ENCODE measurements around the gene MAT2A.
"Not testable (repeated sequence)": the region's sequence is repeated elsewhere in the genome, so short reads cannot be mapped to it uniquely, and the experiment has no call there.

Gene MAT2A

DNA sequence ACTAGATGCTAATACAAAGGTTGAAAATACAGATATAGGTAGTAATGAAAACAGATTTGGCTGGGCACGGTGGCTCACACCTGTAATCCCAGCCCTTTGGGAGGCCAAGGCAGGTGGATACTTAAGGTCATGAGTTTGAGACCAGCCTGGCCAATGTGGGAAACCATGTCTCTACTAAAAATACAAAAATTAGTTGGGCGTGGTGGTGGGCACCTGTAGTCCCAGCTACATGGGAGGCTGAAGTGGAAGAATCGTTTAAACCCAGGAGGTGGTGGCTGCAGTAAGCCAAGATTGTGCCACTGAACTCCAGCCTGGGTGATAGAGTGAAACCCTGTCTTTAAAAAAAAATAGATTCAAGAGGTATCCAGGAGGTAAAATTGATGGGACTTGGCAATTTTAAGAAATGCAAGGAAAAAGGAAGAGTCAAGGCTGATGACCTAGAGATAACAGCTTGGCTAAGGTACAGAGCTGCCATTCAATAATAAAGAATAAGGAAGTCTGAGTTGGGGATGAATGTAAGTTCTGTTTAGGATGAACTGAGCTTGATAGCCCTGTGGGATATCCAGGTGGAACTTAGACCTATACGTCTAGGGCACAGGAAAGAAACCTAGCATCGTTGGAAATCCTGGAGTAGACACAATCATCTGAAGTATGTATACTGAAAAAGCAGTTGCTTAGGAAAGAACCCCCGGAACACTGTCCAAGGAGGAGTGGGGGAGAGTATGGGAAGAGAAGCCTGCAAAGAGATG is 9.1 kb downstream of the MAT2A start:
- no peak for DNase-seq

DNA sequence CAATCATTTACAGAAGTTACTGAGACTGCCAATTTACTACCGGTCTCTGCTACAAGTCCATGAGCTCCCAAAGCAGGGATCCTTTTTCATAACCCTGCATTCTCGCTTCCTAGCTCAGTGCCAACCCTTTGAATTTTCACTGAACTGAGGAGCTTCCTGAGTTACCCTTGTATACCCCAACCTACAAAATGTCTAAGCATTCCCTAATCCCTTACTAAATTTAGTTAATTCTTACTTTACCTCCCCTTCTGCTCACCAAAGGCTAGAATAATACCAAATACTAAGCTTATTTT is 9.6 kb downstream of the MAT2A start:
- DNase-seq: no peak

DNA sequence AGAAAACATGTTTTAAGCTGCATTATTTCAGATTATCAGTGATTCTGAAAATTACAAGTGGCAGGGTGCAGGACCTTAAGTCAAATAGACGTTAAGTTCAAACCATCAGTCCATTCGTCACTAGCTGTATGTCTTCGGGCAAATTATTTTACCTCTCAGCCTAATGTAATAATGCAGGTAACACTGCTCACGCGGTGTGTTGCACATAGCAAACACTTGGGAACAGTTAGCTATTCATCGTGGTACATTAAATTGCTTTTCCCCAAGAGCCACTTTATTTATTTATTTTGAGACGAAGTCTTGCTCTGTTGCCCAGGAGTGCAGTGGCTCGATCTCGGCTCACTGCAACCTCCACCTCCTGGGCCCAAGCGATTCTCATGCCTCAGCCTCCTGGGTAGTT is 10.1 kb downstream of the MAT2A start:
- DNase-seq: no peak

DNA sequence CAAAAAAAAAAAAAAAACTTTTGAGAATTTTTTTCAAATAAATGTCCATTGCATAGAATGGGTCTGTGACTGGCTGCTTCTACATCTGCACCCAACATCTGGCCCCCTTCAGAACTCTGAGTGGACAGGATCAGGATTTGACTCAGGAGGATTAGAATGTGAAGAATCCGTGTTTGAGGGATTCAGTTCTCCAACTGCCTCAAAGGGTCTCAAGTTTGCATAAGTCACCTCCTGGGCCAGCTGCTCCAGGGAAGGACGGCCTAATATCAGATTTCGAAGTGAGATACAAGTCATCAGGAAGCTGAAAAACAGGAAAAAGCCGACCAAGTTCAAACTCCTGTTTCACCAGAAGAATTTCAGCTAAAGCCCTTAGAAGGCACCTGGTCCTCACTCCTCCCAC is 10.9 kb downstream of the MAT2A start:
- no peak for DNase-seq

DNA sequence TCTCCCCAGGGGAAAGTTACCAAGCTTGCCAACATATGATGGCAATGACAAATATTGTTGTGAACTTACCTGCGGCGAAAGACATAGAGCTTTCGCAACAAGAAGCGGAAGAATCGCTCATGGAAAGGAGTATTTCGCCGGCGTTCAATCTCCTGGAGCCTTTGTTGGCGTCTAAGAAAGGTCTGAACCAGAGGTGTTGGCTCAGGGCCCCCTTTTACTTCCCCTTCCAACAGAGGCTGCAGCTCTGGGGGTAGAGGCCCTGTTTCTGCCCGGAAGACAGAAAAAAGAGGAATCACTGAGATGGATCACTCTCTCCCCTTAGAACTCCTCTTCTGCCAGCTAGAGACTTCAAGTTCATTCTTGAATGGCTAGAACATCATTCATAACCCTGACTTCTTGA is 11.5 kb downstream of the MAT2A start:
- DNase-seq: no peak

DNA sequence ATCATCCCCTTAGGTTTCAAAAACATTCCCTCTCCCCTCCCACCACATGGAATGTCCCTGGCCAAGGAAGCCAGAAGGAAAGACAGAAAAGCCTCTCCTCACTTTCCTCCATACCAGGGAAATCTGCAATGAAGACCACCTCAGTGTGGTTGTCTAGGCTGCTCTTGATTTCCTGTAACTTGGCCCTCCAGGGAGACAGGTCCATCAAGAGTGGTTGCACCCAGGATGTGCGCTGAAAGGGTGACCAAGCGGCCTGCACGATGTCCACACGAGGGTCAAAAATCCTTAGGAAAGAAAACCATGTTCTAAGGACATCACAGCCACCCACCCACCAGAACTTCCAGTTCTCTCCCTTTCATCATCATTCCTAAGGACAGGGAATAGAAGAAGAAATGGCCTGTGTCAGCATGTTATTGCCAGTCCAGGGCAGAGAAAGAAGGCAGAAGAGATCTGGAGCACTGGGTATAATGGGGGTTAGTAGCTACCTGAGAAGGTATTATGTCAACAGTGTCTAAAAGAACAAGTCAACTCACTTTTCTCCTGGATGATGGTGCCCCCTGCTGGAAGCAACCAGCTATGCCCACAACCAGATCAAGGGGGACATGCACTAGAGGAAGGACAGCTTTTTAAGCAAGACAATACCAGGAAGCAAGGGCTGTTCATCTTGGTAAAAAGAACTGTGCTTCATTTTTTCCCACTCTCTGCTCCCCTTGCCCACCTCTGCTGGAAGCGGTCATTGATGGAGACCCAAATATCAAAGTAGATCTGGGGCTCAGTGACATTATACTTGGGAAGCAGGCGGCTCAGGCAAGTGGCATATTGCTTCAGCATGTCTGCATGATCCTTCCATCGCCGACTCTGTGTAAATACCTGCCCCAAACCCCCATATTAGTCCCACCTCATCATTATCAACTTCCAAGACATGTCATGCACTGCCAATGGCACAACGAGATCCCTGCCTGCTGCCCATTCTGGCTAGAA is 13.0 kb downstream of the MAT2A start:
- DNase-seq: peak; percentile 89

DNA sequence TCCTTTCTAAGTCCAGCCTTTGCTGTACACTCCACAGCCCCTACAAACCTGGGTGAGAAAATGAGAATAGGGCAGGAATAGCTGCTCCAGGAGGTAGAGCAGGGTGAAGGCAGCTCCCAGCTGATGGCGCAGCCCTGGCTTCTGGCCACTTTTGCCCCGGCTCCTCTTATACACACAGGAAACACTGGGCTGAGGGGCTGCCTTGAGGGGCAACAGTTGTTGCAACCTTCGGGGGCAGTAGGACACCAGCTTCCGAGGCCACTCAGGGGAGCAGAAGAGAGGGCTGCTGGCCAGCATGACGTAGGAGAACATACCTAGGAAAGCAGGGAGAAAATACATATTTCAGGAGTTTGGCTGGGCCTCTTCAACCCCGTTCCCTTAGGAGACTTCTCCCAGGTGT is 14.2 kb downstream of the MAT2A start:
- DNase-seq: no peak

DNA sequence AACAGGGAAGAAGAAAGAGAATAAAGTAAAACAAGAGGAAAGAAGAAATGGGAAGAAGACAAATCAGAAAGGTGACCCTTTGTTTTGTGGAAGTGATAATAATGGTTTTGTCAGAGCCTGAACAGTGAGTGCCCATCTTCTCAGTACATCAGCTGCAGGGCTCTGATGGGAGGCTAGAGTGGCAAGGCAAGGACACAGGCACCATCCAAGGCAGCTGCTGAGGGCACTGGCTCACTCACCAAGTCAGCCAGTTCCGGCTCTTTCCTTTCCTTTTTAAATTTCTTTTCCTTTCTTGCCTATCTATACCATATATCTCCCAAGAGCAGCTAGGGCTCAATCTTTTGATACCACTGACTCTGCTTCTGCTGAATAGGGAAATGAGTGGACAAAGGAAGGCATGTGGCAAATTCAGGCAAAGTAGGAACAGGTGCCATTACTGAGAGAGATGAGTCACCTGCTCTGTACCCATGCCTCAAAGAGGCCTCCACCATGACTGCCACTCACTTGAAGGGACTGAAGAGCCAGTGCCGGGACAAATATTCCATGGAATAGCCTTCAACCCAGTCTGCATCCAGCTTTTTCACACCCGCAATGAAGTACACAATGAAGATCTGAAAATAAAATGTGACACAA is 16.1 kb downstream of the MAT2A start:
- DNase-seq: no peak

DNA sequence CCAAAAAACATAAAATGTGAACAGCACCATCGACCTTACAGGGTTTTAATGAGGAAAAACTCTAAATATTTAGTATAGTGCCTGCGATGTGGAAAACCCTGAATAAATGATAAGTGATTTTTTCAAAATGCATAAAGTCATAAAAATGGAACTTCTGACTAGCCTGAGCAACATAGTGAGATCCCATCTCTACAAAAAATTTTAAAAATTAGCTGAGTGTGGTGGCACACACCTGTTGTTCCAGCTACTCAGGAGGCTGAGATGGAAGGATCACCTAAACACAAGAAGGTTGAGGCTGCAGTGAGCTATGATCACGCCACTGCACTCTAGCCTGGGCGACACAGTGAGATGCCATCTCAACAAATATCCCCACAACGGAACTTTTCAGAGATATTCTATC is 18.2 kb downstream of the MAT2A start:
- no peak for DNase-seq

DNA sequence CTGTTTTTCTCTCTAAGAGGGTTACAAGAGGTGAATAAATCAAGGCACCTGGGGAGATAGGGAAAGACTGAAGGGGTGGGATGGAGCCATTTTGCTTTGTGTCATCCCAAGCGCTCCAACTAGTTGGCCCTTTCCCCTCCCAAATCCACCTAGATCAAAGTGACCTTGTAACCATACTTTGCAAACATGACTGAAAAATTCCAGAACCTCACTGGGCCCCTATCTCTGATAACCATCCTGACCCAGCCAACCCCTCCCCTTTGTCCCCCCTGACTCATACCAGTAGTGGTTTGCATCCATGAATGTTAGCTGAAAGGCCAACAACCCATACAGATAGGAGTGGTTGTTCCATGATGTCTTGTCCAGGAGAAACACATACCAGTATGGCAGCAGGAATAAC is 19.2 kb downstream of the MAT2A start:
- no peak for DNase-seq

DNA sequence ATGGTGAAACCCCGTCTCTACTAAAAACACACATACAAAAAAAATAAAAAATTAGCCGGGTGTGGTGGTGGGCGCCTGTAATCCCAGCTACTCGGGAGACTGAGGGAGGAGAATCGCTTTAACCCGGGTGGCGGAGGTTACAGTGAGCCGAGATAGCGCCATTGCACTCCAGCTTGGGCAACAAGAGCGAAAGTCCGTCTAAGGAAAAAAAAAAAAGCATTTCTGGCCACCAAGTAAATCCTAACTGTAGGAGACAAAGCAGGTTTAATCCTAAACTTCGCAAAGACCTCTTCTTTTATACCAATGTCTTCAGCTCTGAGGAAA is 21.4 kb downstream of the MAT2A start:
- DNase-seq: not testable (repeated sequence)

DNA sequence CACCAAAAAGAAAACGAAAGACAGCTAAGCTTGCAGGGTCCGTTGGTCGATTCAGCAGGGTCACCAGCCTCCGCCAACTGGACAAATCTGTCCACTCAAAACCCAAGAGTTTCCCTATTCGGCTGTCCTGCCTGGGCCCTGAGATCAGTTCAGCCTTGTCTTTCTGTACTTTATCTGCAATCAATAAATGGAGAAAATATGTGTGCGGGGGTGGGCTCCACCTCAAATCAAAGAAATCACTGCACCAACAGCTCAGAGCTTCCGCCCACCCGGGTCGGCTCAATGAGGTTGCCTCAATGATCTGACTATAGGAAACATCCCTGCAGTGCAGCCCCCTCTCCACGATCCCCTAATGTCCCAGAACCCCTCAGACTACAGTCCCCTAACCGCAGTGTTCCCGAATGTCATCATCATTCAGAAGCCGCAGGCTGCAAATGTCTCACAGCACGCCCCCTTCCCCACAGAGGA is 21.9 kb downstream of the MAT2A start:
- no peak for DNase-seq

DNA sequence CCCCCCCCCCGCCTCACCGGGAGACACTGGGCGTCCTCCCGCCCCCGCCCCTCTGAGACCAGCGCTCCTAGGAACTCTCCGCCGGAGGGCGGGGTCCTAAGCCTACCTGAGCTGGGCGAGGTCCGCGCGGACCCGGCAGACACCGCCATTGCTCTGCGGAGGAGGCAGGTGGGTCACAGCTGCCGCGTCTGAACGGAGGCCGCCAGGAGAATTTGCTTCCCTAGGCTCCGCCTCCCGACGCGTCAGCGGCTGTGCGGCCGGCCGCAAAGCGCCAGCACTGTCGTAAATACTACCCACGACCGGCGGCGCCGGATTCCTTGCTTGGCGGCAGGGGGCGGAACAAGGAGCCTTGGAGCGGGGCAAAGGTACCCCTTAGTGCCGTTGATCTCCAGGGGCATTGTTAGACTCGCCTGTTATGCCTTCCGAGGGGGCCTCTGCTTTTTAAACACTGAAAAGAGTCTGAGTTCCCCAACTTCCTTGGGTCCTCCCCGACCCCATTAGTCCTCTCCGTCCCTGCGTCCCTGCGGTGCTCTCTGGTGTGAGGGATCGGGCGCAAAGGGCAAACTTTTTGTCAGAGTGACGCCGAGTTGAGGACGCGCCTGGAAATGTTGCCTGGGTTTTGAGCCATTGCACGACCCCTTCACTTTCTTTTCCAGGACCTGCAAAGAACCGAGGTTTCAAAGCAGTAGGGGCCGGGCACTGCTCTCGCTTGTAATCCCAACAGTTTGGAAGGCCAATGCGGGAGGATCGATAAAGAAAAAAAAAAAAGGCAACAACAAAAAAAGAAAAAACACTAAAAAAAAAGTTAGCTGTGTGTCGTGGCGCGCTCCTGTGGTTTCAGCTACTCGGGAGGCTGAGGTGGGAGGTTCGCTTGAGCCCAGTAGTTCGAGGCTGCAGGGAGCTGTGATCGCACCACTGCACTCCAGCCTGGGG is 22.6 kb downstream of the MAT2A start, which contains the start of gene GGCX:
Gene GGCX, minus strand, starts transcription at position 214 of the 933 bp plus-strand sequence. Its CDS starts 65 bp downstream, at position 149.
- peak; percentile 97 for DNase-seq

DNA sequence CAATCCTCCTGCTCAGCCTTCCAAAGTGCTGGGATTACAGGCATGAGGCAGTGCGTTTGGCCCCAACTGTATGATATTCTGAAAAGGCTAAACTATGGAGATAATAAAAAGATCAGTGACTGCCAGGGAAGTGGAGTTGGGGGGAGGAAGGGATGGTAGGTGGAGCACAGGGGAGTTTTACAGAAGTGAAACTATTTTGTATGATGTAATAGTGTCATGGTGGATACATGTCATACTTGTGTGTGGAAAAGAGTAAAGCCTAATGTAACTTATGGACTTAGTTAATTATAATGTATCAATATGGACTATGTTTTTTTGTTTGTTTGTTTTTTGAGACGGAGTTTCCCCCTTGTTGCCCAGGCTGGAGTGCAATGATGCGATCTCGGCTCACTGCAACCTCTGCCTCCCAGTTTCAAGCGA is 25.2 kb downstream of the MAT2A start:
- DNase-seq: no peak

DNA sequence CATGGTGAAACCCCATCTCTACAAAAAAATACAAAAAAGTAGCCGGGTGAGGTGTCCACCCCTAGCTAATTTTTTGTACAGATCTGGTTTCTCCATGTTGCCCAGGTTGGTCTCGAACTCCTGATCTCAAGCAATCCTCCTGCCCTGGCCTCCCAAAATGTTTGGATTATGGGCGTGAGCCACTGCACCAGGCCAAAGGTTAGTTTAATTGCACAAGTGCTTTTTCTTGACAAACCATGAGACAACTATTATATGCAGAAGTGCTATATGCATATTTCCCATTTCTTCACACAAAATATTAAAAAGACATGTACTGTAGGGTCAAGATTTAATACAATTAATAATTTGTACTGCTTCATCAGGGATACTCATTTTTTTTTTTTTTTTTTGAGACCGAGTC is 27.3 kb downstream of the MAT2A start:
- DNase-seq: no peak

DNA sequence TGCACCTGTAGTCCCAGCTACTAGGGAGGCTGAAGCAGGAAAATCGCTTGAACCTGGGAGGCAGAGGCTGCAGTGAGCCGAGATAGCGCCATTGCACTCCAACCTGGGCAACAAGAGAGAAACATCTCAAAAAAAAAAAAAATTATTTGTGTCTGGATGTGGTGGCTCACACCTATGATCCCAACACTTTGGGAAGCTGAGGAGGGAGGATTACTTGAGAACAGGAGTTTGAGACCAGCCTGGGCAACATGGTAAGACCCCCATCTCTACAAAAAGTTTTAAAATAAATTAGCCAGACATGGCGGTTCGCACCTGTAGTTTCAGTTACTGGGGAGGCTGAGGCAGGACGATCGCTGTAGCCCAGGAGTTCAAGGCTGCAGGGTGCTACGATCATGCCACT is 36.8 kb downstream of the MAT2A start:
- DNase-seq: no peak

DNA sequence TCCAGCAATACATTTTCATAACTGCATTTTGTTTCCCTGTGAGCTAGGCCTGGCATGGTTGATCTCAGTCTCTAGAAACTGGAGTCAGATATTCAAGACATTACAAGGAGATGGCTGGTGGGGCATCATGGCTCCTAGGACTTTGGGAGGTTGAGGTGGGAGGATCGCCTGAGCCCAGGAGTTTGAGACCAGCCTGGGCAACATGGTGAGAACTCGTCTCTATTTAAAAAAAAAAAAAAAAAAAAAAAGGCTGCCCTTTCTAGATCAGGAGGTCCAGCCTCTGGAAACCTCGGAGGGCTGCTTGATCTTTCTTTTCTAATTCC is 38.1 kb downstream of the MAT2A start:
- DNase-seq: no peak

DNA sequence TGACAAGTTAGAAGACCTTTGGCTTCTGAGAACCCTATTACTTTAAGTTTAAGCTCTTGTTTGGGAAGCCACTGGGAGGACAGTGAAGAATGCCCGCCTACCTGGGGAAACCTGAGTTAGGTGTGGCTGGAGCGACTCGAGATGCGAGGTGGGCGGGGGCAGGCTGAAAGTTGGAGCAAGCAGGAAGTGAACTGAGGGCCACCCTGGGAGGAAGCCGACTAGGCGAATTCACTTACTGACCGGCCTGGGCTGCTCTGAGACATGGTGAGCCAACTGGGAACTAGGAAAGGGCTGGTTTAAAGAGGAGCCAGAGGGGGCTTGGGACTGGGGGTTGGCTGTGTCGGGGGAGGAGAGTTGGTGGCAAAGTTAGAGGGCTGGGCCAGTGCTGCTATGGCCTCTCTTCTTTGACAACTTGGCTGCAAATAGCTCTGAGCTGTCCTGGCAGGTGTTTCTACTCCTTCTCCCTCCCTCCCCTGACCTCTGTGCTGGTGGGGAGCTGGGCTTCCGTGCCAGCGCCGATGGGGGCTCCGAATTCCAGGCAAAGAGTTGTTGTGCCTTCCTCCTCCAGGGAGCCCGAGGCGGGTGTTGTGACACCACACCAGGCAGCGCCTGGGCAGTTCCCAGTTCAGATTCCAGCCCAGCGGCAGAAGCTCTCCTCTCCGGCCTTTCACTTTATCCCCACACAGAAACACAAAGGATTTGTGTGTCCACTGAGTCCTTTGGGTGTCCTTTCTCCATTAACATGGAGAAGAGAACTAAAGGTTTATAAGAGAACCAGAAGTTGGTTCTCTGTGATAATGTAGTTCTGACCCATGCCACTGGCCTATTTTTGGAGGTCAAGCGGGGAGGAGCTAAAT is 38.6 kb downstream of the MAT2A start, which contains the start of gene VAMP8:
Gene VAMP8, plus strand, starts transcription at position 201 of the 857 bp plus-strand sequence. Its CDS starts 61 bp downstream, at position 262.
- peak; percentile 81 for DNase-seq

DNA sequence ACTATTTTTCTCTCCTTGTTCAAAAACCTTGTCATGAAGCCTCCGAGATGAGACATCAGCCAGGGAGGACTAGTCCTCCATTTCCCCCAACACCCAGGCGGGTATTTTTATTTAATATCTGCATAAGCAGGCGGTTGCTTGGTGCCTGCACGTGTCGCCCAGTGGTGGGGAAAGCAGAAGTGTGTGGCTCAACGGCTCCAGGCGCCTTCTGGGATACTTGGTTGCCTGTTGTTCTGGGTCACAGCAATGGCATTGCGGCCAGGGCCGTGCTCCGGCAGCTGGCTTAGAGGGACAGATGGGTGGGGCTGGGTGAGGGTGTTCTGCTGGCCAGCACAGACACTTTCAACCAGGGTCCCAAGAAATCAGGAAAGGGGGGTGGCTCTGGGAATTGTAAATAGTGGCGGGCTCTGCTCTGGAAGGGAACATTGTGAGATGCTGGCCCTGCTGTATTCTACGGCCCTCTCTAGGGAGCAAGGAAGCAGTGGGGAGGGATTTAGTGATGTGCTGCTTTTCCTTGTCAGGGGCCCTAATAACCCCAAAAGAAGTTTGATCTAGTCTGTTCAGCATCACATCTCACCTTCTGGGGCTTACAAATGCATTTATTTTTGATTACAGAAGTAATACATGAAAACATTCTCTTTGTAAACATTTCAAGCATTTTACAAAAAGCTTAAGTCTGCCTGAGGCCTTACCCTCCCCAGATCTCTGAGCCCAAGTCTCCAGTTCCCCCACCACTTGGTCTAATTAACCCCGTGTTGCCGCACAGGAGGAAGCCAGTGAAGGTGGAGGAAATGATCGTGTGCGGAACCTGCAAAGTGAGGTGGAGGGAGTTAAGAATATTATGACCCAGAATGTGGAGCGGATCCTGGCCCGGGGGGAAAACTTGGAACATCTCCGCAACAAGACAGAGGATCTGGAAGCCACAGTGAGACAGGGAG is 39.5 kb downstream of the MAT2A start:
- DNase-seq: no peak

DNA sequence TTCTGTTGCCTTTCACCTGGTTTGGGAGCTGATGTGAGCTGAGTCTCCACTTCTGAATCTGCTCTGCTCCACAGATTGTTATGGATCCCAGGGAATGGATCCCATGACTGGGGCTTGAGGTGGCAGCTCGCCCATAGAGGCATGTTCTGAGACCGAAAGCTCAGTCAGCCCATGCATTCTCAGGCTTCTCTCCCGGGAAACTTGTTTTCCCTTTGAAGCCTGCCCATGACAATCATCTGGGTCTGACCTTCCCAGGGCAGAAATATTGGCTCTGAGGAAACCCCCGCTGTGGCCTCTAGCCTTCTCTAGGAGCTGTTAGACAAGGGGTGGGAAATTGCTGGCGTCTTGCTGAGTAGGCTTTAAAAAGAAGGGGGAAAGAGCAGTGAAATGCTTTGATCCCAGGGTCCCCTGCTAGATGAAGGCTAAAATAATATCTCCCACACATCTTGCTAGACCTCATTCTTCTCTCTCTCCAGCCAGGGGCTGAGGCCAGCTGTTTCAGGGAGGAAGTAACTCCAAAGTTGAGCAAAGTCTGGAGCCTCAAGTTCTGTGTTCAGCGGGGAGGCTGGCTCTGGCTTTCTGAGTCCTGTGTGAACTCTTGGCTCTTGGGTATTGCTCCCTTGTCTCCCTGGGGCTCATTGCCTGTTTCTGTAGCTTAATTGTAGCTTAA is 40.4 kb downstream of the MAT2A start:
- DNase-seq: no peak
